Ishikawa (cell line): ENCODE results near the gene COL4A2.

Source experiments
- CREB1 ChIP-seq: IDR thresholded peaks from 2 replicates; pipeline ENCODE4 v1.6.1; 2012; ENCODE audit warnings: low read depth
- EP300 ChIP-seq: IDR thresholded peaks from 2 replicates; pipeline ENCODE4 v1.6.1; 2012; ENCODE audit warnings: borderline replicate concordance
- MAX ChIP-seq: IDR thresholded peaks from 2 replicates; pipeline ENCODE4 v1.6.1; 2012
- NFIC ChIP-seq: IDR thresholded peaks from 2 replicates; pipeline ENCODE4 v1.6.1; 2012
- RAD21 ChIP-seq: IDR thresholded peaks from 2 replicates; pipeline ENCODE4 v1.6.1; 2012; ENCODE audit warnings: low read depth
- ZBTB7A ChIP-seq: IDR thresholded peaks from 2 replicates; pipeline ENCODE4 v1.6.1; 2012; ENCODE audit warnings: low read depth

DNA sequence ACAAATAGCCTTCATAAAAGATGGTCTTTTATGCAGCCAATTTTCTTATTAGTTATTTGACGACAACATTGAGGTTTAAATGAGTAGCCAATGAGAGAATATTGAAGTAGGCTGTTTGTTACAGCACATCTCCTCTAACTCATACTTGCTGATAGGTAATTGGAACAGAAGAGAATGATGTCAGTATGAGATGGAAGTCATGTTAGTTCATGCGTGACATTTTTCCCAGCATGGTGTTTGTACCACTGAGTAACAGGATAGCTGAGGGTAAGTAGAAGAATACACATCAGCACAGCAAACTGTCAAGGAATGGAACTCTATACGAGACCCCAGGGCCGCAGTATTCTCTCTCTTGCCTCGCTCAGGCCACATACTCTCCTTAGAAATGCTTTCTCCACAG lies 37.2 kb downstream of the COL4A2 start:
- no peak for TF ChIP-seq CREB1
- no peak for TF ChIP-seq NFIC
- no peak for TF ChIP-seq ZBTB7A
- TF ChIP-seq EP300, result no peak
- TF ChIP-seq MAX, result no peak
- no peak for TF ChIP-seq RAD21
